Keratinocyte (primary cell): ENCODE data around the gene PALB2. TPM values are rescaled to one million over a fixed set of nuclear protein-coding genes. Genes with fewer than 3 reads are reported as not detected.

ENCODE experiments used
- DNase-seq: peaks from one replicate; pipeline ENCODE4 v3.0.0-alpha.2; 2011; ENCODE audit warnings: low read depth, missing footprints, low spot score
- FAIRE-seq: peaks from 2 replicates; lab custom pipeline; 2011; peaks lifted over from hg19 to GRCh38; lab: Jason Lieb, UNC
- H2AFZ ChIP-seq: 2 replicates; pipeline ENCODE4 v1.6.0; 2012; ENCODE audit warnings: low read length, control low read depth, inconsistent platforms; ENCODE audit not compliant: control insufficient read depth
- H3K27ac ChIP-seq: 2 replicates; pipeline ENCODE4 v1.5.1; 2011; ENCODE audit warnings: low read length; ENCODE audit not compliant: control insufficient read depth, insufficient read depth
- H3K27me3 ChIP-seq: 3 replicates; pipeline ENCODE4 v1.6.0; 2011; ENCODE audit warnings: low read length; ENCODE audit not compliant: control insufficient read depth, insufficient read depth; ENCODE audit errors: extremely low read depth
- H3K36me3 ChIP-seq, 2 experiments: 2 replicates in 1 of 2; 3 replicates in 1 of 2; pipeline ENCODE4 v1.5.1; 2011; ENCODE audit warnings: low read length in 2 of 2, mild to moderate bottlenecking in 1 of 2; ENCODE audit not compliant: control insufficient read depth in 2 of 2, insufficient read depth in 2 of 2; ENCODE audit errors: extremely low read depth in 1 of 2
- H3K4me1 ChIP-seq: 3 replicates; pipeline ENCODE4 v1.5.1; 2011; ENCODE audit warnings: low read length; ENCODE audit not compliant: control insufficient read depth, insufficient read depth; ENCODE audit errors: extremely low read depth
- H3K4me2 ChIP-seq: 3 replicates; pipeline ENCODE4 v1.6.0; 2011; ENCODE audit warnings: low read depth, low read length; ENCODE audit not compliant: control insufficient read depth, insufficient read depth; ENCODE audit errors: extremely low read depth
- H3K4me3 ChIP-seq, 3 experiments: fragments of 200-600 bp in 1 of 3; sonication (generic) in 1 of 3; 2 replicates in 2 of 3; 3 replicates in 1 of 3; pipeline ENCODE4 v1.5.1; 2011 to 2016; ENCODE audit warnings: low read length in 3 of 3, mild to moderate bottlenecking in 3 of 3, control low read depth in 2 of 3, inconsistent platforms in 1 of 3, low read depth in 1 of 3, mixed read lengths in 1 of 3, mixed run types in 1 of 3, moderate library complexity in 1 of 3; ENCODE audit not compliant: control insufficient read depth in 2 of 3, insufficient read depth in 2 of 3; ENCODE audit errors: extremely low read depth in 1 of 3
- H3K79me2 ChIP-seq: 2 replicates; pipeline ENCODE4 v1.6.0; 2012; ENCODE audit warnings: low read length; ENCODE audit not compliant: control insufficient read depth, insufficient read depth
- H3K9ac ChIP-seq: 3 replicates; pipeline ENCODE4 v1.6.0; 2011; ENCODE audit warnings: low read length; ENCODE audit not compliant: control insufficient read depth, insufficient read depth; ENCODE audit errors: extremely low read depth
- H3K9me1 ChIP-seq: 3 replicates; pipeline ENCODE4 v1.6.0; 2011; ENCODE audit warnings: low read length; ENCODE audit not compliant: control insufficient read depth, insufficient read depth; ENCODE audit errors: extremely low read depth
- H3K9me3 ChIP-seq: 2 replicates; pipeline ENCODE4 v1.5.1; 2012; ENCODE audit warnings: low read depth, low read length; ENCODE audit not compliant: control insufficient read depth
- H4K20me1 ChIP-seq: 3 replicates; pipeline ENCODE4 v1.6.0; 2011; ENCODE audit warnings: low read length; ENCODE audit not compliant: control insufficient read depth, insufficient read depth; ENCODE audit errors: extremely low read depth
- CTCF ChIP-seq, 3 experiments: IDR thresholded peaks in 1 of 3; conservative IDR thresholded peaks in 1 of 3; optimal IDR thresholded peaks in 1 of 3; 2 replicates in 2 of 3; 3 replicates in 1 of 3; pipeline versions ENCODE3 to v1.5.1; 2011; ENCODE audit warnings: low read length in 3 of 3, mild to moderate bottlenecking in 3 of 3, moderate library complexity in 2 of 3, control low read depth in 1 of 3, inconsistent platforms in 1 of 3; ENCODE audit not compliant: insufficient read depth in 2 of 3; ENCODE audit errors: extremely low read depth in 1 of 3
- EZH2 ChIP-seq: IDR thresholded peaks from one replicate; pipeline ENCODE4 v1.6.1; 2012; ENCODE audit warnings: inconsistent platforms, mild to moderate bottlenecking, low read length, moderate library complexity
- dilution Hi-C: fragments of 300-500 bp; cut with MboI; formaldehyde crosslinking; loops from one replicate; pipeline ENCODE4 v1.7.0; 2020; ENCODE audit warnings: low sequenced_read_pairs; ENCODE audit not compliant: extremely low pct_ligation_motif_present
- polyA plus RNA-seq, 5 experiments: library from polyadenylated mRNA; depleted of rRNA in 3 of 5; stranded (reverse) in 3 of 5; stranded (forward) in 1 of 5; unstranded in 1 of 5; fragments of >200 nt; gene quantifications; 1 replicate in 1 of 5; 2 replicates in 3 of 5; 3 replicates in 1 of 5; pipeline versions ENCODE4 v1.2.1 to v1.2.3, GENCODE V29; 2011 to 2012; ENCODE audit warnings: missing spikeins in 2 of 5, low read depth in 1 of 5, low replicate concordance in 1 of 5

Gene PALB2
- polyA plus RNA-seq, 1 donor (not counting 4 experiments of a cell fraction or from before 2014, with no cell fraction given), result 18.7 TPM

- Histone ChIP-seq H2AFZ (peak overlapping the region; percentile 83), H3K27me3 (no peaks in the 10 kb centered on the region), H4K20me1 (no peaks in the 10 kb centered on the region), H3K4me3 (peak overlapping the region; percentile 95 to 99 (median 96)), H3K9me1 (no peaks in the 10 kb centered on the region), H3K79me2 (peaks cover 55% of the 10 kb centered on the region), H3K4me2 (peak overlapping the region; percentile 88), H3K9ac (peak overlapping the region; percentile 92), H3K27ac (peak overlapping the region; percentile 65), H3K4me1 (peaks cover 7% of the 10 kb centered on the region), H3K9me3 (no peaks in the 10 kb centered on the region), H3K36me3 (peaks cover 19 to 25% of the 10 kb centered on the region in 2 experiments)
- DNase-seq (no peak), FAIRE-seq (no peak)
- TF ChIP-seq EZH2 (no peak), CTCF (optimal IDR thresholded peaks at IDR 0.05 in 1 of 3, IDR thresholded peaks at IDR 0.05 in 1 of 3, conservative IDR thresholded peaks at IDR 0.05 in 1 of 3; ENCODE audit: extremely low read depth in 1 of 3, insufficient read depth in 2 of 3, low read length in 3 of 3) (no peak)
- dilution Hi-C loops, result no loop called here
Measured at GRCh38 chr16:23595246-23595950, 45.7 kb downstream of the PALB2 start.

- Histone ChIP-seq H3K36me3 (peaks cover 21 to 36% of the 10 kb centered on the region in 2 experiments), H3K4me3 (no peak overlapping the region), H3K4me1 (peaks cover 7% of the 10 kb centered on the region), H2AFZ (no peak overlapping the region), H3K79me2 (peaks cover 66% of the 10 kb centered on the region), H3K9me1 (no peaks in the 10 kb centered on the region), H3K9me3 (no peaks in the 10 kb centered on the region), H3K27ac (no peak overlapping the region), H4K20me1 (peaks cover 5% of the 10 kb centered on the region), H3K27me3 (no peaks in the 10 kb centered on the region), H3K9ac (no peak overlapping the region), H3K4me2 (no peak overlapping the region)
- dilution Hi-C loops, result no loop called here
- TF ChIP-seq CTCF (optimal IDR thresholded peaks at IDR 0.05 in 1 of 3, IDR thresholded peaks at IDR 0.05 in 1 of 3, conservative IDR thresholded peaks at IDR 0.05 in 1 of 3; ENCODE audit: extremely low read depth in 1 of 3, insufficient read depth in 2 of 3, low read length in 3 of 3), result no peak
- no peak for TF ChIP-seq EZH2
- FAIRE-seq (no peak), DNase-seq (no peak)
Measured at GRCh38 chr16:23594186-23594585, 46.9 kb downstream of the PALB2 start.
